SU-DHL-6 (cell line): ENCODE data around the gene MKKS.
A peak's percentile ranks its signal among the peaks of the same experiment; 100 is the strongest.

Source experiments
- H2AFZ ChIP-seq: fragments of 200-600 bp; sonication (generic); 2 replicates; pipeline ENCODE4 v1.6.1; 2014; ENCODE audit warnings: low read depth, mild to moderate bottlenecking, moderate library complexity, mixed read lengths, antibody characterized with exemption, low read length; ENCODE audit not compliant: severe bottlenecking
- H3F3A ChIP-seq: fragments of 200-600 bp; shearing (Covaris generic); 2 replicates; pipeline ENCODE4 v1.6.0; 2016; ENCODE audit warnings: antibody characterized with exemption, mild to moderate bottlenecking; ENCODE audit not compliant: insufficient read depth
- H3K27ac ChIP-seq: fragments of 200-600 bp; sonication (generic); 2 replicates; pipeline ENCODE4 v1.5.1; 2016; ENCODE audit warnings: low read depth, mild to moderate bottlenecking, low read length, moderate library complexity, mixed read lengths
- H3K27me3 ChIP-seq: fragments of 200-600 bp; sonication (generic), shearing (Covaris generic); 2 replicates; pipeline ENCODE4 v1.6.0; 2014; ENCODE audit warnings: mild to moderate bottlenecking, low read length
- H3K36me3 ChIP-seq: fragments of 200-600 bp; sonication (generic); 2 replicates; pipeline ENCODE4 v1.6.1; 2014; ENCODE audit warnings: mild to moderate bottlenecking, low read length, mixed read lengths
- H3K4me2 ChIP-seq: fragments of 300-600, 200-600 bp; shearing (Covaris generic), sonication (generic); 2 replicates; pipeline ENCODE4 v1.6.0; 2014; ENCODE audit warnings: low read length, low read depth, mild to moderate bottlenecking; ENCODE audit not compliant: poor library complexity, severe bottlenecking
- H3K4me3 ChIP-seq: fragments of 200-600 bp; sonication (generic); 2 replicates; pipeline ENCODE4 v1.5.1; 2014; ENCODE audit warnings: antibody characterized with exemption, low read length, mild to moderate bottlenecking, mixed read lengths; ENCODE audit not compliant: insufficient read depth, poor library complexity, severe bottlenecking
- H3K79me2 ChIP-seq: fragments of 200-600 bp; sonication (generic); 2 replicates; pipeline ENCODE4 v1.6.1; 2014; ENCODE audit warnings: mild to moderate bottlenecking, low read length, moderate library complexity; ENCODE audit not compliant: insufficient read depth
- H3K9ac ChIP-seq: fragments of 200-600 bp; sonication (generic); 2 replicates; pipeline ENCODE4 v1.7.0; 2014; ENCODE audit warnings: mild to moderate bottlenecking, low read length
- H3K9me2 ChIP-seq: fragments of 200-600 bp; sonication (generic); replicated peaks from 2 replicates; pipeline ENCODE4 v1.6.1; 2014; ENCODE audit warnings: low read length; ENCODE audit not compliant: insufficient read depth
- H3K9me3 ChIP-seq: fragments of 200-600 bp; sonication (generic); 2 replicates; pipeline ENCODE4 v1.6.1; 2014; ENCODE audit warnings: low read length, mixed read lengths; ENCODE audit not compliant: insufficient read depth
- H4K20me1 ChIP-seq: fragments of 200-600 bp; sonication (generic); 2 replicates; pipeline ENCODE4 v1.6.1; 2014; ENCODE audit warnings: low read depth, mild to moderate bottlenecking, antibody characterized with exemption, low read length, moderate library complexity, mixed read lengths
- EZH2phosphoT487 ChIP-seq: fragments of 200-600 bp; sonication (generic), shearing (Covaris generic); conservative IDR thresholded peaks from 2 replicates; pipeline ENCODE4 v1.6.1; 2018; ENCODE audit warnings: mild to moderate bottlenecking, antibody characterized with exemption, low read length, moderate library complexity, mixed read lengths
- TF ChIP-seq, protein P1 (sequence below): fragments of 200-600 bp; sonication (generic); IDR thresholded peaks from one replicate; pipeline ENCODE4 v1.5.1; 2017; ENCODE audit warnings: antibody characterized with exemption, mild to moderate bottlenecking, low read length, moderate library complexity; ENCODE audit not compliant: insufficient read depth, poor library complexity, severe bottlenecking

MKKS gene

DNA sequence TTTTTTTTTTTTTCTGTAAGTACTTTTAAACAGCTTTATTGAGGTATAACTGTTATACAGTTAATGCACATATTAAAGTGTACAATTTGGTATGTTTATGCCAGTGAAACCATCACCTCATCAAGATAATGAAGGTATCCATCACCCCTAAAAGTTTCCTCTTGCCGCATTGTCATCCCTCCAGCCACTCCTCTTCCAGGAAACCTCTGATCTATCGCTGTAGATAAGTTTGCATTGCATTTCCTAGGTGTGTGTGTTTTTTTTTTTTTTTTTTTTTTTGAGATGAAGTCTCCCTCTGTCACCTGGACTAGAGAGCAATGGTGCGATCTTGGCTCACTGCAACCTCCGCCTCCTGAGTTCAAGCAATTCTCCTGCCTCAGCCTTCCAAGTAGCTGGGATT lies 4.2 kb upstream of the MKKS start:
- no peaks in the 10 kb centered on the region for H3K9me3 ChIP-seq
- H3F3A ChIP-seq, result peaks cover 16% of the 10 kb centered on the region
- H3K27ac ChIP-seq, result no peak overlapping the region
- no peaks in the 10 kb centered on the region for H4K20me1 ChIP-seq
- H3K4me3 ChIP-seq, result no peak overlapping the region
- no peak overlapping the region for H3K9ac ChIP-seq
- H3K27me3 ChIP-seq, result no peaks in the 10 kb centered on the region
- no peaks in the 10 kb centered on the region for H3K9me2 ChIP-seq
- H3K4me2 ChIP-seq, result no peak overlapping the region
- H2AFZ ChIP-seq, result no peak overlapping the region
- no peak for TF ChIP-seq EZH2phosphoT487
- TF ChIP-seq, protein P1, sequence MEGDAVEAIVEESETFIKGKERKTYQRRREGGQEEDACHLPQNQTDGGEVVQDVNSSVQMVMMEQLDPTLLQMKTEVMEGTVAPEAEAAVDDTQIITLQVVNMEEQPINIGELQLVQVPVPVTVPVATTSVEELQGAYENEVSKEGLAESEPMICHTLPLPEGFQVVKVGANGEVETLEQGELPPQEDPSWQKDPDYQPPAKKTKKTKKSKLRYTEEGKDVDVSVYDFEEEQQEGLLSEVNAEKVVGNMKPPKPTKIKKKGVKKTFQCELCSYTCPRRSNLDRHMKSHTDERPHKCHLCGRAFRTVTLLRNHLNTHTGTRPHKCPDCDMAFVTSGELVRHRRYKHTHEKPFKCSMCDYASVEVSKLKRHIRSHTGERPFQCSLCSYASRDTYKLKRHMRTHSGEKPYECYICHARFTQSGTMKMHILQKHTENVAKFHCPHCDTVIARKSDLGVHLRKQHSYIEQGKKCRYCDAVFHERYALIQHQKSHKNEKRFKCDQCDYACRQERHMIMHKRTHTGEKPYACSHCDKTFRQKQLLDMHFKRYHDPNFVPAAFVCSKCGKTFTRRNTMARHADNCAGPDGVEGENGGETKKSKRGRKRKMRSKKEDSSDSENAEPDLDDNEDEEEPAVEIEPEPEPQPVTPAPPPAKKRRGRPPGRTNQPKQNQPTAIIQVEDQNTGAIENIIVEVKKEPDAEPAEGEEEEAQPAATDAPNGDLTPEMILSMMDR, result no peak
- H3K79me2 ChIP-seq, result peaks cover 42% of the 10 kb centered on the region
- peaks cover 3% of the 10 kb centered on the region; the same call in 1 of the 2 replicates for H3K36me3 ChIP-seq

DNA sequence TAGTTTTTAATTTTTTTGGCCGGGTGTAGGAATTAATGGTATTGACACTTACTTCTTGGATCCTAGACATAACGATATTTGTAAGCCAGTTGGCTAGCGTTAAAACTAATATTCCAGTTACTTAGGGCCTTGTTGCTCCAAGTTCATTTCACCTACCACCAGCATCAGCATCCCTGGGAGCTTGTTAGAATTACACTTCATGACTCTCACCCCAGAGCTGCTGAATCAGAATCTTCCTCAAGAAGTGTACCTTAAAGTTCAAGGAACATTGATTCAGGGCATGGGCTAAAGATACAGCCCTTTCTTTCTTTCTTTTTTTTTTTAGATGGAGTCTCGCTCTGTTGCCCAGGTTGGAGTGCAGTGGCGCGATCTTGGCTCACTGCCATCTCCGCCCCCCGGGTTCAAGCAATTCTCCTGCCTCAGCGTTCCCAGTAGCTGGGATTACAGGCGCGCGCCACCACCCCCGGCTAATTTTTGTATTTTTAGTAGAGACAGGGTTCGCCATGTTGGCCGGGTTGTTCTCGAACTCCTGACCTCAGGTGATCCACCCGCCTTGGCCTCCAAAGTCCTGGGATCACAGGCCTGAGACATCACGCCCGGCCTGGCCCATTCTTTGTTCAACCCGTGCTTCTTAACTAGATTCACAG lies 2.2 kb upstream of the MKKS start:
- Histone ChIP-seq H3K36me3 (peaks cover 3% of the 10 kb centered on the region; the same call in 1 of the 2 replicates), H3K79me2 (peaks cover 63% of the 10 kb centered on the region), H3K27me3 (no peaks in the 10 kb centered on the region), H3K4me3 (peak overlapping the region; percentile 99), H3K9me2 (no peaks in the 10 kb centered on the region), H3K9me3 (no peaks in the 10 kb centered on the region), H3K9ac (peak overlapping the region; percentile 95), H4K20me1 (no peaks in the 10 kb centered on the region), H2AFZ (no peak overlapping the region), H3K4me2 (peak overlapping the region; percentile 99), H3F3A (peaks cover 16% of the 10 kb centered on the region), H3K27ac (peak overlapping the region; percentile 96)
- TF ChIP-seq, protein P1, result no peak
- TF ChIP-seq EZH2phosphoT487, result no peak

GRCh38 chr20:10434832-10435812 lies 1.1 kb upstream of the MKKS start, which contains the start of gene SLX4IP:
Gene SLX4IP (plus strand): TSS chr20:10435305. CDS start chr20:10458205, 22,900 bp downstream.
- Histone ChIP-seq H3F3A (peaks cover 16% of the 10 kb centered on the region), H4K20me1 (no peaks in the 10 kb centered on the region), H2AFZ (peak within 1 kb of the TSS; percentile 82), H3K9me3 (no peaks in the 10 kb centered on the region), H3K4me2 (peak within 1 kb of the TSS; percentile 99), H3K9me2 (no peaks in the 10 kb centered on the region), H3K27me3 (no peaks in the 10 kb centered on the region), H3K9ac (peak within 1 kb of the TSS; percentile 95), H3K27ac (peak within 1 kb of the TSS; percentile 96), H3K79me2 (peaks cover 73% of the 10 kb centered on the region), H3K4me3 (peak within 1 kb of the TSS; percentile 99), H3K36me3 (peaks cover 3% of the 10 kb centered on the region; the same call in 1 of the 2 replicates)
- TF ChIP-seq, protein P1, result no peak
- no peak for TF ChIP-seq EZH2phosphoT487
